GM21529 (cell line): ENCODE results near the gene ZDHHC5.
"Not testable (repeated sequence)": the region's sequence is repeated elsewhere in the genome, so short reads cannot be mapped to it uniquely, and the experiment has no call there.

Experiments used
- ATAC-seq: cut with Tn5 transposase; IDR thresholded peaks from one replicate; pipeline ENCODE4 v1.9.1; 2021; ENCODE audit not compliant: unreplicated experiment

The ZDHHC5 gene

GRCh38 chr11:57716726-57717125 lies 48.8 kb downstream of the ZDHHC5 start:
- not testable (repeated sequence) for ATAC-seq

GRCh38 chr11:57727185-57727584 lies 59.3 kb downstream of the ZDHHC5 start:
- no peak for ATAC-seq

- ATAC-seq = no peak
Measured at GRCh38 chr11:57728829-57729228, 60.9 kb downstream of the ZDHHC5 start.

DNA sequence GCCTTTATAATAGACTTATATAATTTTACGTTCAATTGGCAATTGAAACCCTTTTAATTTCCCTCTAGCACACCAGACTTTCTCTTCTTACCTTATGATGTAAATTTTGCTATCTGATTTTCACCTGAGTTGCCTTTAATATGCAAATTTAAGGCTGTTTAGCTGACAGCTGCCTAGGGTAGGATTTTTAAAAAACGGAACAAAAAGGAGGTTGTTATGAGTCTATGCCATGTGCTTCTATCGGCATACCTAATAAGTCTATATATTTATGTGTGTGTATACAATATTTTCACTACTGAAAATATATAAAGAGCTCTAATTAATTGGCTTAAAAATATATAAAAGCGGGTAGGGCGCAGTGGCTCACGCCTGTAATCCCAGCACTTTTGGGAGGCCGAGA lies 61.6 kb downstream of the ZDHHC5 start:
- peak; percentile 62 for ATAC-seq

DNA sequence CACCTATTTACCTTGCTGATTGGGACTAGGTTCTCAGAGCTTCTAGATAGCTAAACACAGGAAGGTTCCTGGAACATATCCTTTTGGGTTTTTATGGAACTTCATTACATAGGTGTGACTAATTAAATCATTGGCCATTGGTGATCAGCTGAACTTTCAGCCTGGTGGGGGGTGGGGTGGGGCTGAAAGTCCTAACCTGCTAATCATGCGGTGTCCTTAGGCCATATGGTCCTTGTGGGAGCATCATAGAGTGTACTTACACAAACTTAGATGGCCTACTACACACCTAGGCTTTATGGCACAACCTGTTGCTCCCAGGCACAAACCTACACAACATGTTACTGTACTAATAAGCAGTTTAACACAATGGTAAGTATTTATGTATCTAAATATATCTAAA lies 64.7 kb downstream of the ZDHHC5 start:
- ATAC-seq = no peak

GRCh38 chr11:57735619-57736298 lies 67.8 kb downstream of the ZDHHC5 start:
- ATAC-seq = peak; percentile 57

DNA sequence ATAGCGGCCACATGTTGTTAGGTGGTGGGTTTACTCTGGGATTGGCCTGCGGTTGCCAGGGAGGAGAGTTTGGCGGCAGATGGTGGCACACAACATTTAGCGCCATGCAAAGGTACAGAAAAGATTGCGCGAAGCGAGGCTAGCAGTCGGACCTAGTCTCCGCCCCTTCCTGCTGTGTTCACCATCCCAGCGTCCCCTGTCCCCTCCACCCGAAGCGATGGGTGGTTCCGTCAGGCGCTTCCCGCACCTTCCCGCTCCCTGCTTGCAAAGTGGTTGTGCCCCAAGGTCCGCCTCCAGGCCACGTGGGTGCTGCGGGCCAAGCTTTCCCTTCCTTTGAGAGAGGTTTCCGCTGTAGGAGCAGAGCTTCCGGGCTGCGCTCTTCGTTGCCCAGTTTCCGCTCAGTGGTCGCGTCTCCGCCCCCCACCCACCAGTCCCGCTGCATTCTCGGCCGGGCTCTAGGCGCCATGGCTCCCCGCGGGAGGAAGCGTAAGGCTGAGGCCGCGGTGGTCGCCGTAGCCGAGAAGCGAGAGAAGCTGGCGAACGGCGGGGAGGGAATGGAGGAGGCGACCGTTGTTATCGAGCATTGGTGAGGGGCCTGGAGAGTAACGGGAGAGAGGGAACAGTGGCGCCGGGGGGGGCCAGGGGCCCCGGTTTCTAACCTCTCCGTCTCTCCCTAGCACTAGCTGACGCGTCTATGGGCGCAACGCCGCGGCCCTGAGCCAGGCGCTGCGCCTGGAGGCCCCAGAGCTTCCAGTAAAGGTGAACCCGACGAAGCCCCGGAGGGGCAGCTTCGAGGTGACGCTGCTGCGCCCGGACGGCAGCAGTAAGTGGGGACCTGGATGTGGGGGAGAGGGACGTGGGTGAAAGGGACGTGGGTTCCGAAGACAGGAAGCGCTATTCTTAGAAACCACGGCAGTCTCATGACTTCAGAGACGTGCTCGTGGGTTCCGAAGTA lies 73.5 kb downstream of the ZDHHC5 start, which contains the start of gene SELENOH:
SELENOH (plus strand) TSS at position 360 of the 955 bp plus-strand sequence; CDS start at position 465, 105 bp downstream.
- ATAC-seq = peak; percentile 91

DNA sequence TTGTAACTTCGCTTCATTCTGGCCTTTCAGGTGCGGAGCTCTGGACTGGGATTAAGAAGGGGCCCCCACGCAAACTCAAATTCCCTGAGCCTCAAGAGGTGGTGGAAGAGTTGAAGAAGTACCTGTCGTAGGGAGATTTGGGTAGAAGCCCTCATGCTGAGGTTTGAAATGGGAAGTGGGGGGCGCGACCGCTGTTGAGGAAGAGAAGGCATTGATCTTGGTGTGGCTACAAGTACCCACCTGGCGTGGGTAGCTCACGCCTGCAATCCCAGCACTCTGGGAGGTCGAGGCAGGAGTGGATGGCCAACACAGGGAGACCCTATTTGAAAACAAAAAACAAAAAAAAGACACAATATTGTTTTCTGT lies 74.2 kb downstream of the ZDHHC5 start:
- no peak for ATAC-seq

DNA sequence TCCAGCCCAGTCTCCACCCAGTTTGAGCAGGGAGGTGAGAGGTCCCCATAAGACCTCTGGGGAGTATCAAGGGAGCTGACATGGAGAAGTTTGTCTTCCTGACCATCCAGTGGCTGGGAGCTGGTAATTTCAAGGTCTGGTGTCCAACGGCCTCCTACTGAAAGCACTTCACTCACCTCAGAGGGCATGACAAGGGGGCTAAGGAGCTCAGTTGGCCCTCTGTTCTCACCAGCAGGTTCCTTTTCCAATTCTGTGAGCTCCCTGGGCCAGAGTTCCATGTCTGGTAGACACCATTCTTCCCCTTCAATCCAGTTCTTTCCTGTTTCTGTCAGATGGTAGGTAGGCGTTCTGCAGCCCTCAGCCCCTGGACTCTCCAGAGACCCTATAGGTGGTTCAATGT lies 76.4 kb downstream of the ZDHHC5 start:
- ATAC-seq = no peak

- no peak for ATAC-seq
Measured at GRCh38 chr11:57745206-57745605, 77.3 kb downstream of the ZDHHC5 start.

GRCh38 chr11:57746920-57747319 lies 79.0 kb downstream of the ZDHHC5 start:
- ATAC-seq = no peak
